GM19239 (cell line): ENCODE results near the gene MIOS.
A peak's percentile ranks its signal among the peaks of the same experiment; 100 is the strongest.
"Not testable (repeated sequence)": the region's sequence is repeated elsewhere in the genome, so short reads cannot be mapped to it uniquely, and the experiment has no call there.

Experiments
- DNase-seq: peaks from one replicate; pipeline ENCODE4 v3.0.0; 2011; ENCODE audit warnings: low spot score; ENCODE audit not compliant: insufficient read length
- FAIRE-seq: peaks from 2 replicates; lab custom pipeline; 2011; peaks lifted over from hg19 to GRCh38; lab: Jason Lieb, UNC

Gene MIOS

GRCh38 chr7:7640221-7641128 is 73.8 kb downstream of the MIOS start, which contains the start of gene UMAD1:
Gene UMAD1 (plus strand): TSS chr7:7640752. CDS start chr7:7673372, 32,620 bp downstream.
- peak; percentile 61 for DNase-seq
- peak; percentile 98 for FAIRE-seq

DNA sequence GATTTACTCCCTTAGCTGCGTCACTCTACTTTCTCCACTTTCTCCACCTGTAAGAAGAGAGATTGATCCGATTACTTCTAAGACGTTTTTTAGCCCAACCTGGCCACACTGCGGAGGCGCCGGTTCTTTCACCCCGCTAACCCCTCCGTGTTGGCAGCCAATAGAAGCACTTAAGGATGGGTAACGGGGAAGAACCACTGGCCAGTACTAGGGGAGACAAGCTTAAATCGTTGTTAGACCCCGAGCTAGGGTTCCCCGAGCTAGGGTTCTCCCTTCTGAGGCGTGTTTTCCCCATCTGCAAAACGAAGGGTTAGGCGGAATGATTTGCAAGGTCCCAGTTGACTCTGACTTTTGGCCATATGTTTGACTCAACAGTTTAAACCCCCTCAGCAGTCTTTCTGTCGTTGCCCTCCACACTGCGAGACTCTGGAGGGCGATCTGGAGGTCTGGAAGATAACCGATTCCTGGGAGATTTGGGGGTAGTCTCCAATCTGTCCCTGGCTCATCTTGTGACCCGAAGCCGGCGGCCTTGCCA is 74.5 kb downstream of the MIOS start:
- FAIRE-seq = no peak
- no peak for DNase-seq

DNA sequence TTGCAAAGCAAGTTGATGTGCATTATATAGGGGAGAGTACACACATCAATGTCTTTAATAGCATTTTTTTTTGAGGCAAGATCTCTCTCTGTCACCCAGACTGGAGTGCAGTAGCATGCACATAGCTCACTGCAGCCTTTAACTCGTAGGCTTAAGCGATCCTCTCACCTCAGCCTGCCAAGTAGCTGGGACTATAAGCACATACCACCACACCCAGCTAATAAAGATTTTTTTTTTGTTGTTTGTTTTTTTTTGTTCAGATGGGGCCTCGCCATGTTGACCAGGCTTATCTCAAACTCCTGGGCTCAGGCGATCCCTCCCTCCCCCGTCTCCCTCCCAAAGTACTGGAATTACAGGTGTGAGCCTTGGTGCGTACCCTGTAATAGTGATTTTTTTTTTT is 75.4 kb downstream of the MIOS start:
- FAIRE-seq = no peak
- DNase-seq = no peak

GRCh38 chr7:7647495-7648036 is 80.9 kb downstream of the MIOS start:
- no peak for DNase-seq
- no peak for FAIRE-seq

- DNase-seq (no peak), FAIRE-seq (no peak)
Measured at GRCh38 chr7:7650682-7651206, 84.1 kb downstream of the MIOS start.

GRCh38 chr7:7651479-7651878 is 84.8 kb downstream of the MIOS start:
- FAIRE-seq (no peak), DNase-seq (no peak)

DNA sequence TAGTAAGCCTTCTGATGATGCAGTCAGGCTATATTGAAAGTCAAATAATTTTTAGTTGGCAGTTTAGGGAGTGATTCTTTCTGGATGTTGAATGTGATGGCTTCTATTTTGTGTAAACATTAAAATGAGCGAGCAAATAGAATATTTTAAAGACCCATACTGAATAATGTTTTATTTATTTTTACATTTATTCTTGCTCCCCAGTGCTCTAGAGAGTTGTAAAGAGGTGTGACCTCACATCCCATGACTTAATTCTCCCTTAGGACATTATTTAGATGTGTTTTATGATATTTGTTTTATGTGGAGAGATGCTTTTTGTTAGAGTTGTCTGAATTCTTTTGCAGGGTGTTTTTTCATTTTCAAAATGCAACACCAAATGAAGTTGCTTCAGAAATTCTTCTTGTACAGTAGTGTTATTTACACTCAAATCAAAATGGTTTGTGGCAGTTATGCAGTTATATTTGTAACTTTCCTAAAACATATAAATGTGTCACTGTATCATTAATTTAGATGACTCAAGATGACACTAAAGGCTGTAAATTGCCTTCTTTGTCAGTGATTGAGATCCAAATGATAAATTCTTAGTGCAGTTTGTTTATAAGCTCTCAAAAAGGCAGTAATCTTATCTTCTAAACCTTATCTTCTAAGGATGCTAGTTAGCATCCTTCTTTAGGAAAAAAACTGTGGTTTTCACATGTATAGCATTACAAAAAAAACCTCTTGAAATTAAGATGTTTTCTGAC is 86.3 kb downstream of the MIOS start:
- peak; percentile 33 for FAIRE-seq

DNA sequence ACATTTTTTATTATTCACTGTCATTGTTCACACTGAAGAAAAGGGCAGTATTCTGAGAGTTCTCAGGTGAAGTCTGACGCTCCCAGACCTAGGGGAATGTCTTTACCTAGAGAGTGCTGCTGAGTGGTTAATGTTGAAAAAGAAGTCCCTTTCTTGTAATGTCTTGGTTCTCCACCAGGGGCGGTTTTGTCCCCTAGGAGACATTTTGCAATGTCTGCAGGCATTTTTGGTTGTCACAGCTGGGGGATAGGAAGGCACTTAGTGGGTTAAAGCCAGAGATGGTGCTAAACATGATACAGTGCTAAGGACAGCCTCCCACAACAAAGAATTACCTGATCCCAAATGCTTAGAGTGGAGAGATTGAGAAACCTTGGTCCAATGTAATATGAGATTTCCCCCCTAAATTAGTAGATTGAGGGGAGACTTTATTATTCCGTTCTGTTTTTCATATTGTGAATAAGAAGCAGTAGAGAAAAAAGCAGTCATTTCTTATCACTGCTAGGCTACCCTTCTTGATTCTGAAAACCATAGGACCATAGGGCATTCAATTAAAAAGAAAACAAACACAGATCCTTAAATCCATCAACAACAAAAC is 87.0 kb downstream of the MIOS start:
- FAIRE-seq (peak; percentile 39), DNase-seq (no peak)

More for the DNA sequence above, 86.3 kb downstream of the MIOS start:
- DNase-seq = no peak

- FAIRE-seq (no peak), DNase-seq (no peak)
Measured at GRCh38 chr7:7654964-7655715, 88.5 kb downstream of the MIOS start.

DNA sequence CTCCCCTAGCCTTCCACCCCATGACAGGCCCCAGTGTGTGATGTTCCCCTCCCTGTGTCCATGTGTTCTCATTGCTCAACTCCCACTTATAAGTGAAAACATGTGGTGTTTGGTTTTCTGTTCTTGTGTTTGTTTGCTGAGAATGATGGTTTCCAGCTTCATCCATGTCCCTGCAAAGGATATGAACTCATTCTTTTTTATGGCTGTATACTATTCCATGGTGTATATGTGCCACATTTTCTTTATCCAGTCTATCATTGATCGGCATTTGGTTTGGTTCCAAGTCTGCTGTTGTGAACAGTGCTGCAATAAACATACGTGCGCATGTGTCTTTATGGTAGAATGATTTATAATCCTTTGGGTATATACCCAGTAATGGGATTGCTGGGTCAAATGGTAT is 89.8 kb downstream of the MIOS start:
- DNase-seq, FAIRE-seq: not testable (repeated sequence)
